ENCODE data around the gene FCRL1.

The FCRL1 gene

DNA sequence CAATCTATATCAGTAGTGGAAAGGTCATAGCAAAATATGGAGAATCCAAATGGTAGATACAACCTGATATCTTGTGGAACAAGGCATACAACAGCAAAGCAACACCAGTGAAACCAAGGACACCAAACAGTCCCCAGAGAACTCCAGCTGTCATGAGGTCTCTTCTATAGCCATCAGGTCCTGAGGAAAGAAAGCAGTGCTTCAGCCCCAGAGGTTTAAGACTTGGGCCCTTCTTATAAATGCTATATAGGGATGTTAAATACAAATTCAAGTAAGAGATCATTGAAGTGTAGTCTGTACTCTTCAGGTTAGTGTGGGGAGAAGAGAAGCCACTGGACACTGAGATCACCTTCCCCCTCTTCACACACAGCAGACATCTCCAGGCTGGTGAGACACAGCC lies 53.1 kb downstream of the FCRL1 start:
- H4K20me1 ChIP-seq, result no peaks in the 10 kb centered on the region
- peaks cover 8 to 13% (median 11%) of the 10 kb centered on the region in 10 experiments; a peak in 19 of 20 replicates for H3K4me1 ChIP-seq
- peak overlapping the region in 5 of 11 experiments; percentile 23 to 48 (median 40); a peak in 6 of 22 replicates for H3K4me2 ChIP-seq
- H3K9ac ChIP-seq, result no peak overlapping the region
- peaks cover 0 to 54% (median 0%) of the 10 kb centered on the region in 11 experiments; a peak in 4 of 22 replicates for H3K27me3 ChIP-seq
- TF ChIP-seq Cebpa-rat (IDR thresholded peaks at IDR 0.05), result no peak
- H3K9me3 ChIP-seq (replicated peaks in 1 of 11), result no peaks in the 10 kb centered on the region
- H3K27ac ChIP-seq, result no peak overlapping the region
- H3K4me3 ChIP-seq, result no peak overlapping the region
- H3K36me3 ChIP-seq, result no peaks in the 10 kb centered on the region

DNA sequence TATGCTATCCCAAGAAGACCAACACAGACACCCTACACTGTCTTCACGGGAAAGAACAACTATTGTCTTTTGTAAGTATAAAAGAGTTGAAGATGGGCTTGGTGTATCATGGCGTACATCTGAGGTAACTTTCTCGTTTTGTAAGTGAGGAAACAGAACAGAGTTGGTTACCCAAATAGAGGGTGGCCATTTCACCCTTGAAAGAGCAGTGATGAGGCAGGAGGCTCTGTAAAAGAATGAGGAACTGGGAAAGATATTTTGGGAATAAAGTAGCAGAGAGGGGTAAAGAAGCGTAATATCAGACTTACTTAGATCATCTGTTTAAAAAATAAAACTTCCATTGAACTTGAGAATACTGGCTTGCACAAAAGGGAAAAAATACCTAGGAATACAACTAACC lies 61.9 kb downstream of the FCRL1 start:
- H3K36me3 ChIP-seq, result no peaks in the 10 kb centered on the region
- no peak overlapping the region for H3K27ac ChIP-seq
- no peaks in the 10 kb centered on the region for H3K27me3 ChIP-seq
- H3K9ac ChIP-seq, result no peak overlapping the region
- peak overlapping the region in 3 of 11 experiments; percentile 19 to 35 (median 20); a peak in 3 of 22 replicates for H3K4me2 ChIP-seq
- H3K4me3 ChIP-seq, result no peak overlapping the region
- no peaks in the 10 kb centered on the region for H4K20me1 ChIP-seq
- no peak for TF ChIP-seq Cebpa-rat (IDR thresholded peaks at IDR 0.05)
- peaks cover 20 to 33% (median 29%) of the 10 kb centered on the region in 11 experiments for H3K9me3 ChIP-seq (replicated peaks in 1 of 11)
- peaks cover 0 to 8% (median 4%) of the 10 kb centered on the region in 10 experiments; a peak in 6 of 20 replicates for H3K4me1 ChIP-seq

DNA sequence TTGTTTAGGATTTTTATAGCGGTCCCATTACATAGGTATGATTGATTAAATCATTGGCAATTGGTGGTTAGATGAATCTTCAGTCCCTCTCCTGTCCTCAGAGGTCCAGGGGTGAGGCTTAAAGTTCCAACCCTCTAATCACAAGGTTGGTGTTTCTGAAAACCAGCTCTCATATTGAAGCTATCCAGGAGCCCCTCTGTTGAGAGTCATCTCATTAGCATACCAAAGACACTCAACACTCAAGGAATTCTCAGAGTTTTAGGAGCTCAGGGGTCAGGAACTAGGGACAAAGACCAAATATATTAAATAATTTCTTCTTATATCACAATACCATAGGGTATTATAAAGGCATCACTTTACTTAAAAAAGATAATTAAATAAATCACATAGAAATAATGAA lies 66.3 kb downstream of the FCRL1 start:
- no peaks in the 10 kb centered on the region for H3K36me3 ChIP-seq
- H3K4me2 ChIP-seq, result no peak overlapping the region
- peaks cover 2 to 15% (median 12%) of the 10 kb centered on the region in 11 experiments; a peak in 21 of 22 replicates for H3K9me3 ChIP-seq (replicated peaks in 1 of 11)
- no peaks in the 10 kb centered on the region for H3K27me3 ChIP-seq
- H3K4me1 ChIP-seq, result peaks cover 0 to 8% (median 4%) of the 10 kb centered on the region in 10 experiments; a peak in 6 of 20 replicates
- H3K4me3 ChIP-seq, result no peak overlapping the region
- H4K20me1 ChIP-seq, result no peaks in the 10 kb centered on the region
- H3K27ac ChIP-seq, result no peak overlapping the region
- no peak overlapping the region for H3K9ac ChIP-seq
- no peak for TF ChIP-seq Cebpa-rat (IDR thresholded peaks at IDR 0.05)

DNA sequence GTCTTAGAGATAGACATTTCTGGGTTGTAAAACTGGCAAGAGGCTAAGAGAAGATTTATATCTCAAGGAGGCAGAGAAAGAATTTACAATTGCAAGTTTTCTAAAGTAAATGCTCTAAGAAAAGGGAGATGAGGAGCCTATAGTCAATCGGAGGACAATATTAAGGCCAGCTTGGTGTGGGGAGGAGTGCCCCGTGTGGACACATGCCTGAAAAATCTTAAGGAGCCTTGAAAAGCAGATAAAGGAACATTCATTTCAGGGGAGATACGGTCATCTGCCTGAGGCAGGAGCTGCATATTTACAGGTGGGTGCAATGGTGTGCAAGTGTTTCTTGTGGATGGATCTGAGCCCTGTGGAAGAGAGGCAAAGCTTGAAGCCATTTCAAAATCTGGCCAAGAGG lies 68.6 kb downstream of the FCRL1 start:
- Histone ChIP-seq H3K4me3 (no peak overlapping the region), H3K36me3 (no peaks in the 10 kb centered on the region), H3K4me1 (0 out of 20 replicates have a peak, but pooled peaks cover 0 to 4% (median 0%) of the 10 kb centered on the region in 10 experiments), H3K9me3 (replicated peaks in 1 of 11) (no peaks in the 10 kb centered on the region), H3K9ac (no peak overlapping the region), H3K27me3 (no peaks in the 10 kb centered on the region), H3K27ac (no peak overlapping the region), H3K4me2 (no peak overlapping the region), H4K20me1 (no peaks in the 10 kb centered on the region)
- no peak for TF ChIP-seq Cebpa-rat (IDR thresholded peaks at IDR 0.05)

DNA sequence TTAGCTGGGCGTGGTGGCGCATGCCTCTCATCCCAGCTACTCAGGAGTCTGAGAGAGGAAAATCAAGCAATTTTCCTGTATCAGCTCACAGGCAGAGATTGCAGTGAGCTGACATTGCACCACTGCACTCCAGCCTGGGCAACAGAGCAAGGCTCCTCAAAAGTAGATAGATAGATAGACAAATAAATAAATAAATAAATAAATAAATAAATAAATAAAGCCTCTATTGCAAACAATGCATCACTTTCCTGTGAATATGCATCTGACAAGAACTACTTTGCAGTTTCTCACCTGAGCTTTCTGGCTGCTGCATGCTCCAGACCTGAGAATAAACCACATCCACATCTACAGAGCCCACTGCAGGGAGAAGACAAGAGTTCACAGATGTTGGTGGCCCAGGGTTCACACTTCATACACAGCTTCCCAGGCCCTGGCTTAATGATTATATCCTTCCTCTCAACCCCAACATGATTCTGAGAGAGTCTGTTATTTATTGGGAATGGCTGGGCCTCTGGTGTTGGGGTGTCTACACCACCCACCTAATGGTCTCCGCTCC lies 71.6 kb downstream of the FCRL1 start:
- no peak for TF ChIP-seq Cebpa-rat (IDR thresholded peaks at IDR 0.05)
- no peaks in the 10 kb centered on the region for H3K9me3 ChIP-seq (replicated peaks in 1 of 11)
- 0 out of 20 replicates have a peak, but pooled peaks cover 0 to 4% (median 0%) of the 10 kb centered on the region in 10 experiments for H3K4me1 ChIP-seq
- H3K27ac ChIP-seq, result no peak overlapping the region
- no peaks in the 10 kb centered on the region for H4K20me1 ChIP-seq
- no peak overlapping the region for H3K9ac ChIP-seq
- H3K4me3 ChIP-seq, result no peak overlapping the region
- no peaks in the 10 kb centered on the region for H3K36me3 ChIP-seq
- no peak overlapping the region for H3K4me2 ChIP-seq
- no peaks in the 10 kb centered on the region for H3K27me3 ChIP-seq
